Stimulated activated CD8-positive, alpha-beta memory T cell treated with anti-CD3 and anti-CD28 coated beads, Interleukin-4, amount 100 ng/mL, for 48 hours (primary cell): Measurements from ENCODE around the gene C18orf32.
"Not testable (repeated sequence)": the region's sequence is repeated elsewhere in the genome, so short reads cannot be mapped to it uniquely, and the experiment has no call there.

Experiments used
- DNase-seq: peaks from one replicate; pipeline ENCODE4 v3.0.0-alpha.2; 2020

C18orf32 gene

DNA sequence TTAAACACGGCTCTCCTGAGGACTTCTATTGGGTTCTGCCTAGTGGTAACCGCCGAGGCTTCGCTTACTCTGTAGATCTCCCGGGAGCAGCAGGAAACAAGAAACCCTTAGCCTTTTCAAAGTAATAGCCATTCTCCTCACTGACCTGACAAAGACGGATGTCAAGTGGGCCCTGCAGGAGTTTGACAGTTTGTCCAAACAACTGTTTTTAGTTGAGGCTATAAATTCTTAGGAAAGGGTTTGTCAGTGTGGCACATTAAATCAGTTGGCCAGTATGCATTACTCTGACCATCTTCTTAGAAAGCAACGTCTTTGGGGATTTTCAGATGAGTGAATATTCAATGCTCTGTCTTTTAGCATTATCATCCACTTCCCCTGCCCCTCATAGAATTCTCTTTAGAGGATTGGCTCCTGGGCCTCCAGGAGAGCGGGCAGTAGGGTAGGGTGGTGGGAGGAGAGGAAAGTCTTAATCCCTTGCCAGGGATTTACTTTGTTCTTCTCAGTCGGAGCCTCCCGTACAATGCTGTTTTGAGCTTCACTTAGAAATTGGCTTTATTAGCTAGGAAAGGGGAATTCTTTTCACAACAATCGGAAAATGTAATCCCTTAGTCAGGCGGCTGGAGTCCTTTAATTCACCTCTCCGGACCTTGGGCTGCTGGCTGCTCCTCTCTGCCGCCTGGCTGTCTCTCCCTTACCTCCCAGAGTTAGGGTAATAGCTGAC lies 13.3 kb upstream of the C18orf32 start:
- DNase-seq, result no peak

DNA sequence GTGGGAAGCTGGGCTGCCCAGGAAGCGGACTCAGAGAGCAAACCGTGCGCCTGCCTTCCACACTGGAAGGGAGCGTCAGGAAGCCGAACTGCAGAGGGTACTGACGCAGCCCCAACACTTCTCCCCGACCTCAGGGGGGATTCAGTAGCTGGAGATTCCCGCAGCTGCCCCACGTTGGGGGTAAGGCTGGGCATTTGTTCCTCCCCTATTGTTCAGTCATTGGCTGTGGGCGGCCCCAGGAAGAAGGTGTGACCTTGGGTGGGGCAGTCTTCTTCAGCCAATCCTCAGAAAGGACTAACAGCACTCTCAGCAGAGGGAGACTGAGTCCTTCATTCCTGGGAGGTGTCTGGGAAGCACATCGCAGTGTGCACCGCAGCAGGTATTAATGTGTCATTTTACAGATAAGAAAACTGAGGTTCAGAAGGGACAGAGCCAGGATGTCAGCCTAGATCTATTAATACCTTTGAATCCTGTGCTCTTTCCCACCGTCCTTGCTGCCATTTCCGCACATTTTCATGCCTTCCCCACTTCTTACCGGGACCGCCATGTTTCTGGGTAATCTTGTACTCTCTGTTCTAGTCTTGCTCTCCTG lies 12.1 kb upstream of the C18orf32 start:
- DNase-seq, result no peak

DNA sequence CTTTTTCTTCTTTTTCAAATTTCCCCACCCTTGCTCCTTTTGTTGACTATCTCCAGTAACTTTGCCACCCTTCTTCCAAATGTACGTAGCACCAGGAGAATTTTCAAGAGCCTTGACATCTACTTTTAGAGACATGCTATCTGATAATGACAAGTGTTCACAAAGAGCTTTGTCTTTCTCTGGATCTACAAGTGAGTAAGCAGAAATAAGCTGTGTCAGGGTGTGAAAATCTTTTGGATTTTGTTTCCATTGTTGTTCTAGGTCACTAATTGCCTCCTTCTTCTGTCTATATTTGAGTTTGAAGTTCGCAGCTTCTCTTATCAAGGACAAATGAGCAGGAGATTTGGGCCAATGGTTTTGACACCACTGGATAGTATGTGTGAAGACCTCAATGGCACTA lies 8.4 kb upstream of the C18orf32 start:
- DNase-seq, result no peak

DNA sequence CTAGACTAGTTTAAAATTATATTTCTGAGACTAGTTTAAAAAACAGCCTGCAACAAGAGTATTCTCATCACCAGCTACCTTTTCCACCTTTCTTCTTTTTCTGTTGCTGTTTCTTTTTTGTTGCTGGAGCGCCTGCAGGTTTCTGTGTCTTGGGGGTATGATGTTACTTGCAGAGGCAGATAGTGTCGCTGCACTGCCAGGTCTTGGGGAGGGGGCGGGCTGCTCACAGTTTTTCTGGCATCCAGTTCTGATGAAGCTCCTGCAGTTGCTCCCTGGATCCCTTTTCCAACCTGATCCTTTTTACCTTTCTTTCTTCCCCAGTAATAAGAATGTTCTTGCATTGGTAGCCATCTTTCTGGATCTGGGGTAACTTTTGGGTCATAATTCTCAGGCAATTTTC lies 8.0 kb upstream of the C18orf32 start:
- DNase-seq, result no peak

DNA sequence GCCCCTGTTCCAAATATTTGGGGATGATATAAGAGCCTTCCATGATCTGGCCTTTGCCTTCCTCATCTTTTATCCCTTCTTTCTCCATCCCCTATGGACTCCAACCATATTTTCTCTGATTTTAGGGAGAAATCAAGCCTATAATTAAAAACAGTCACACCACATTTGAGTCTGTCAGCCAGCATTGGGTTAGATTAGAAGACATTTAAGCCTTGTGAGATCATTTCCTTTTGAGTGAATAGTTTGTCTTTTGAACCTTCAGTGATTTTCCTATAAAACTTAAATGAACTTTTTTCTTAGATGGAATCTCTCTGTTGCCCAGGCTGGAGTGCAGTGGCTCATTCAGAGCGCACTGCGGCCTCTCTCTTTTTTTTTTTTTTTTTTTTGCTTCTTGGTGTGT lies 7.6 kb upstream of the C18orf32 start:
- no peak for DNase-seq

DNA sequence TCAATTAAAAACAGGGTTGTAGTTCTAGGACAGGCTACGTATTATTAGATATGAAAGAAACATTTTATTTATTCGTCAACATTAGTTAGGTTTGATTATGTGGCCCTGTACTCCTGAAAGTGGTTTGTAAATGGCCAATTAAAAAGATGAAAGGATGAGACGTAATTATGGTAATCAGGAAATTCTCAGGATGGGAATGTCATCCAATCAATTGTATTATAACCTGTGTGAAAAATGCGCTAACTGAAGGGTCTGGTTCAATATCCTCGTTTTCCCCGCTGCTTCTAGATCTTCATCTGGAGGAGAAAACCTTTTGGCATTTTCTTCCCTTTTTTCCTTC lies 5.6 kb upstream of the C18orf32 start:
- no peak for DNase-seq

DNA sequence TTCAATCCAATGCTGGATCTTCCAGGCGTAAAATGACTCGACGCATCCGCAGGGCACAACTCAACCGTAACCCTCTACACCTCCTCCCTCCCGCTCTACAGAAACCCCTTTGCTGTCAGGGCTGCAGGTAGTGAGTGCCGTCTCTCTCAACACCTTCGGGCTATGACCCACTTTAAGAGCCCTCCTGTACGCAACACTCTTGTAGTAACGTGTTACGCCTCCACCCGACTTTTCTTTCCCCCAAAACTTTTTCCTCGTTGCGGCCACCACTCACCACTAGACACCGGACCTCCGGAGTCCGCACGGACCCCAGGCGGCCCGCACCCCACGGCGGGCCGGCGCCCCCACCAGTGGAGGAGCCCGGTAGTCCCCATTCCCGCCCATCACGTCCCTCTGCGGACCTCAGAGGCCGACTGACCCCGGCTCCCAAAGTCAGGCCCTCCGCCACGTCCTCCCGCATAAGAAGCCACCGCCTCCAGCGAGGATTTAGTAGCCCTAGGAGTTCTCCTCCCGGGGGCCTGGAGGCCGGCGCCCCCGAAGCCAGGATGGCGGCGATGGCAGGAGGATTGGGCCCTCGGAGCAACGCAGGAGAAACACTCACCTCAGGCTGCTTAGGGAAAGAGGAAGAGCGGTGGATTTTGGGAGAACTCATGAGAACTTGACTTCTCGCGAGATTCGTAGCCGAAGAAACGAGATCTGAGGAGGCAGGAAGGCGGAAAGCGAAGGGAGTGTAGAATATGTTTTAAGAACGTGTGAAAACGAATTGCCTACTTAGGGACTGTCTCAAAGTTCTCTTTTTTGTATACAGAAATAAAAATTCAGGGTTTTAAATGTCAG lies 5.0 kb upstream of the C18orf32 start, which contains the start of gene RPL17:
RPL17 (minus strand) TSS at position 609 of the 837 bp plus-strand sequence.
- peak; percentile 85 for DNase-seq

- no peak for DNase-seq
Observed at GRCh38 chr18:49491534-49491856, 4.5 kb upstream of the C18orf32 start.

GRCh38 chr18:49490246-49490762 lies 3.3 kb upstream of the C18orf32 start:
- DNase-seq, result no peak

DNA sequence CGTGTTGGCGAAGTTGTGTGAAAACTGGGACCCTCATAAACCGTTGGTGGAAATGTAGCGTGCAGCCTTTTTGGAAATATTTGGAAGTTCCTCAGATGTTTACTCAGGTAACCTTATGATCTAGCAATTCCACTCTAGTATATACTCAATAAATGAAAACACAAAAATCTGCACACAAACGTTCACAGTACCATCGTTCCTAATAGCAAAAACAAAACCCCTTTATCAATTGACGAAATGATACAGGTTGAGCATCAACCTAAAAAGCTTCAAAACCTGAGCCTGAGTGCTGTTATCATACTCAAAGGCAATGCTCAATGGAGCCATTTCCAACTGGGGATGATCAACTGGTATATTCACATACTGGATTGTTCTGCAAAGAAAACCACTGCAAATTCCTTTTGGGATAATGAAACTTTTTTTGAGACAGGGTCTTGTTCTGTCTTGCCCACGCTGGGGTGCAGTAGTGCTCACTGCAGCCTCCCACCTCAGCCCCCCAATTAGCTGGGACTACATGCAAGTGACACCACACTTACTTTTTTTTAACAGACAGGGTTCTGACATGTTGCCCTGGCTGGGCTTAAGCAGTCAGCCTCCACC lies 777 bp upstream of the C18orf32 start:
- peak; percentile 35 for DNase-seq

DNA sequence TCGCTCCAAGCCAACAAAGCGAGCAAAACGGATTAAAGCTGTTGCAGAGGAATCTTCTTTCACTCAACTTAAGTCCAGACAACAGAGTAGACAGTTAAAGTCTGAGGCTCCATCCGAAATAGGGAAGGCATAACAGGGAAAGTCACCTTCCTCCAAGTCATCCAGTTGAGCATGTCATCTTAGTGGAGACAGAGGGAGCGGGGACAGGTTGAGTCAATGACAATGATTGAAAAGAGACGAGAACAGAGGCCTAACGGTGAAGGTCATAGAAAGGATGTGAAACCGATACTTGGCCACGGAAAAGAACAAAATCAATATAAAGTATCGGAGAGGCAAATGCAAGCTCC lies 455 bp downstream of the C18orf32 start:
- no peak for DNase-seq

DNA sequence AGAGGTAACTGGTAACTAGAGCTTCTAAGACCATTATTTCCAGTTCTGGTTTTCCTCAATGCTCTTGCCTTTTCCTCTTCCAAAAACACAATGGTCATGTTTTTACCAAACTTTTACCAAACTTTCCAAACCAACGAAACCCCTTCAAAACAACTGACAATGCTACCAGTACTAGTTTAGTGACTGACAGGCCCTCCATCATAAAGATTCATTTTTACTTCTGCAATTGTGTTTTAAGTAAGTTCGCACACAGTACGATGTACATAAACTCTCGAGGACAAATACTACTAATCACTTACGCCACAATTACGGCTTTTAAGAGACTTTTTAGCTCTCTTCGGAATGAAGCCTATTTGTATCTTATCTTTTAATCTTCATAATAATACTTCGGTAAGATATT lies 900 bp downstream of the C18orf32 start:
- DNase-seq, result no peak

GRCh38 chr18:49483198-49483597 lies 3.8 kb downstream of the C18orf32 start:
- no peak for DNase-seq

GRCh38 chr18:49481907-49482306 lies 5.1 kb downstream of the C18orf32 start:
- DNase-seq, result no peak

- no peak for DNase-seq
Observed at GRCh38 chr18:49481317-49481716, 5.7 kb downstream of the C18orf32 start.

GRCh38 chr18:49479381-49480137 lies 7.5 kb downstream of the C18orf32 start:
- no peak for DNase-seq

DNA sequence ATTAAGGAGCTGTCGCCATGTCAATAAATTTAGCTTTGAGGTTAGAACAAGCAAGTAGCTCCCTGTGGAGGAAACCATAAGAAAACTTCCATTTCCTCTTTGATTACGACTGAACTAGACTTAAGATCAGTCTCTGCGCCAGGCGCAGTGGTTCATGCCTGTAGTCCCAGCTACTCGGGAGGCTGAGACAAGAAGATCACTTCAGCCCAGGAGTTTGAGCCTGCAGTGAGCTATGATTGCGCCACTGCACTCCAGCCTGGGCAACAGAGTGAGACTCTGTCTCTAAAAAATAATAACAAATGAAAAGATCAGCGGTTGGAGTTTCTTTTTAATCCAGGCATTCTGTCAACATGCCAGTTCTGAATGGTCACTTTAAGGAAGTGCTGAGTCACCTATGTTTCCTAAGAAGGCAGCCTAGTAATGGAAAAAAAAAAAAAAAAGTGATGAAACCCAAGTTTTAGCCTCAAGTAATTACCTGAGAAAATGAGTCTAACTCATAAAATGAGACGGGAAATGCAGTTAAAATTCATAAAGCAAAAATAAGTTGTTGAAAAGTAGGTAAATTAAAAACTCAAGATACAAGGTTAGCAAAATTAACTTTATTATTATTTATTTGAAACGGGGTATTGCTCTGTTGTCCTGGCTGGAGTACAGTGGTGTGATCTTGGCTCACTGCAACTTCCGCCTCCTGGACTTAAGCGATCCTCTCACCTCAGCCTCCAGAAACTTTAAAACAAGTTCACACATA lies 10.2 kb downstream of the C18orf32 start:
- DNase-seq, result no peak

DNA sequence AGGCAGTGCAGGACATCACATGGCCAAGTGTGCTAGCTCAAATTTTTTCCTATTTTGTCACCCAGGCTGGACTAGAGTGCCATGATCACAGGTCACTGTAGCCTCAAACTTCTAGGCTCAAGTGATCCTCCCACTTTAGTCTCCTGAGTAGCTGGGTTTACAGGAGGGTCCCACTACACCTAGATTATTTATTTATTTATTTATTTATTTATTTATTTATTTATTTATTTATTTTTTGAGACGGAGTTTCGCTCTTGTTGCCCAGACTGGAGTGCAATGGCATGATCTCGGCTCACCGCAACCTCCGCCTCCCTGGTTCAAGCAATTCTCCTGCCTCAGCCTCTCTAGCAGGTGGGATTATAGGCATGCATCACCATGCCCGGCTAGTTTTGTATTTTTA lies 12.1 kb downstream of the C18orf32 start:
- not testable (repeated sequence) for DNase-seq

- DNase-seq, result no peak
Observed at GRCh38 chr18:49473721-49474120, 13.3 kb downstream of the C18orf32 start.

DNA sequence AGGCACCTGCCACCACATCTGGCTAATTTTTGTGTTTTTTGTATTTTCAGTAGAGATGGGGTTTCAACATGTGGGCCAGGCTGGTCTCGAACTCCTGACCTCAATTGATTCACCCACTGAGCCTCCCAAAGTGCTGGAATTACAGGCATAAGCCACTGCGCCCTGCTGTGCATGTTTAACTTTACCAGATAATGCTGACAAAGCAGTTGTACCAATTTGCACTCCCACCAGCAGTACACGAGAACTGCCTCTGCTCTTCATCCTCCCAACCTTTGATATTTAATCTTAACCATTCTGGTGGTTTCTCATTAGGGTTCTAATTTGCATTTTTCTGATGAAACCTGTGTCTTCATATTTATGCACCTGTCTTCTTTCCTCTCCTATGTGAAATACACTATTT lies 14.6 kb downstream of the C18orf32 start:
- DNase-seq, result no peak

DNA sequence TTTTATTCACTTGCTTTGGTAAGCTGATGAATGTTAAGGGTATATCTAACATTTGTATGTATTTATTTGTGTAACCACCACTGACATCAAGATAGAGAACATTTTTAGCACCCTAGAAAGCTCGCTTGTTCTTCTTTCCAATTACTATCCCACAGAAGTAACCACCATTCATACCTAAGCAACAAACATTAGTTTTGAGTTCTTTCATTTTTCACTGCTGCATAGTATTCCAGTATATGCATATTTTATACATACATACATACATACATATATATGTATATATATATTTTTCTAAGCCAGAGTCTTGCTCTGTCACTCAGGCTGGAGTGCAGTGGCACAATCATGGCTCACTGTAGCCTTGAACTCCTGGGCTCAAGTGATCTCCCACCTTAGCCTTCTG lies 15.5 kb downstream of the C18orf32 start:
- DNase-seq, result no peak

- DNase-seq, result no peak
Observed at GRCh38 chr18:49467599-49467998, 19.4 kb downstream of the C18orf32 start.
